Lower leg skin (tissue), 4 donors: ENCODE results near the gene ZNF513. TPM values are rescaled to one million over a fixed set of nuclear protein-coding genes. Genes with fewer than 3 reads are reported as not detected.

Experiments
- DNase-seq, 2 donors: peaks; one replicate each; pipeline ENCODE4 v3.0.0-alpha.2; 2019; ENCODE audit warnings: low spot score in 2 of 2
- H3K4me3 ChIP-seq: fragments of 200-600 bp; sonication (generic); 2 replicates; pipeline ENCODE4 v1.5.1; 2017; ENCODE audit warnings: mild to moderate bottlenecking, low read depth; ENCODE audit not compliant: poor library complexity, severe bottlenecking
- POLR2A ChIP-seq, 2 donors: fragments of 450-650 bp; IDR thresholded peaks; one replicate each; pipeline ENCODE4 v1.6.1; 2016 to 2017; ENCODE audit warnings: antibody characterized with exemption in 2 of 2, mild to moderate bottlenecking in 1 of 2, moderate library complexity in 1 of 2
- WGBS, 2 donors: methylation state at CpG; one replicate each; pipeline ENCODE4 v1.1.5; 2018; 5-methylcytosine and 5-hydroxymethylcytosine counted together
- intact Hi-C: fragments of 100-400 bp; cut with DNase I; formaldehyde crosslinking; loops from one replicate; pipeline ENCODE4 v1.15.0; 2023; ENCODE audit warnings: low total_unique reads
- total RNA-seq, 4 donors: library from RNA; depleted of rRNA; stranded (reverse); fragments of >200 nt; gene quantifications; one replicate each; pipeline ENCODE4 v1.1.0, GENCODE V29; 2016
- TF ChIP-seq, protein P1 (sequence below), 3 donors: fragments of 450-650 bp; IDR thresholded peaks; one replicate each; pipeline ENCODE4 v1.5.1; 2016; ENCODE audit warnings: antibody characterized with exemption in 3 of 3, mild to moderate bottlenecking in 3 of 3, moderate library complexity in 2 of 3

Gene ZNF513
- total RNA-seq, 4 donors from 2014 or later: 8.3 to 14.9 (median 11.5) TPM

DNA sequence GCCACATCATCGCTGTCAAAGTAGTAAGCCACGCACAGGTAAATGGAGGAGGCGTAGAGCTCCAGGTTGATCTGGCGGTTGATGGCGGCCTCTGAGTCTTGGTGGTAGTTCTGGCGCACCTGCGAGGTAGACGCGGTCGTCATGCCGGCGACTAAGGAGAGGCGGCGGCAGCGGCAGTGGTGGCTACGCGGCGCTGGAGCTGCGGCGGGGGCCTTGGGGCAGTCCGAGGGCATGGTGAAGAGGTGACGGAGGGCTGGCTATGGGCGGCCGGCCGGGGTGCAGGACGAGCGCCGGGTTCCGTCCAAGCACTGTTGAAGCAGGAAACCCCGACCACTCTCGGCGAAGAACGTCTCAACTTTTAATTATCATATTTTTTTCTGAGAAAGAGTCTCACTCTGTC lies 12.7 kb upstream of the ZNF513 start:
- intact Hi-C loops: no loop called here
- no peak for DNase-seq
- 96 to 97% methylated on average over 33 of the region's 33 CpGs for WGBS, 2 donors
- TF ChIP-seq, protein P1, sequence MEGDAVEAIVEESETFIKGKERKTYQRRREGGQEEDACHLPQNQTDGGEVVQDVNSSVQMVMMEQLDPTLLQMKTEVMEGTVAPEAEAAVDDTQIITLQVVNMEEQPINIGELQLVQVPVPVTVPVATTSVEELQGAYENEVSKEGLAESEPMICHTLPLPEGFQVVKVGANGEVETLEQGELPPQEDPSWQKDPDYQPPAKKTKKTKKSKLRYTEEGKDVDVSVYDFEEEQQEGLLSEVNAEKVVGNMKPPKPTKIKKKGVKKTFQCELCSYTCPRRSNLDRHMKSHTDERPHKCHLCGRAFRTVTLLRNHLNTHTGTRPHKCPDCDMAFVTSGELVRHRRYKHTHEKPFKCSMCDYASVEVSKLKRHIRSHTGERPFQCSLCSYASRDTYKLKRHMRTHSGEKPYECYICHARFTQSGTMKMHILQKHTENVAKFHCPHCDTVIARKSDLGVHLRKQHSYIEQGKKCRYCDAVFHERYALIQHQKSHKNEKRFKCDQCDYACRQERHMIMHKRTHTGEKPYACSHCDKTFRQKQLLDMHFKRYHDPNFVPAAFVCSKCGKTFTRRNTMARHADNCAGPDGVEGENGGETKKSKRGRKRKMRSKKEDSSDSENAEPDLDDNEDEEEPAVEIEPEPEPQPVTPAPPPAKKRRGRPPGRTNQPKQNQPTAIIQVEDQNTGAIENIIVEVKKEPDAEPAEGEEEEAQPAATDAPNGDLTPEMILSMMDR (IDR thresholded peaks at IDR 0.05): no peak
- TF ChIP-seq POLR2A (IDR thresholded peaks at IDR 0.05): no peak
- H3K4me3 ChIP-seq: no peak overlapping the region

DNA sequence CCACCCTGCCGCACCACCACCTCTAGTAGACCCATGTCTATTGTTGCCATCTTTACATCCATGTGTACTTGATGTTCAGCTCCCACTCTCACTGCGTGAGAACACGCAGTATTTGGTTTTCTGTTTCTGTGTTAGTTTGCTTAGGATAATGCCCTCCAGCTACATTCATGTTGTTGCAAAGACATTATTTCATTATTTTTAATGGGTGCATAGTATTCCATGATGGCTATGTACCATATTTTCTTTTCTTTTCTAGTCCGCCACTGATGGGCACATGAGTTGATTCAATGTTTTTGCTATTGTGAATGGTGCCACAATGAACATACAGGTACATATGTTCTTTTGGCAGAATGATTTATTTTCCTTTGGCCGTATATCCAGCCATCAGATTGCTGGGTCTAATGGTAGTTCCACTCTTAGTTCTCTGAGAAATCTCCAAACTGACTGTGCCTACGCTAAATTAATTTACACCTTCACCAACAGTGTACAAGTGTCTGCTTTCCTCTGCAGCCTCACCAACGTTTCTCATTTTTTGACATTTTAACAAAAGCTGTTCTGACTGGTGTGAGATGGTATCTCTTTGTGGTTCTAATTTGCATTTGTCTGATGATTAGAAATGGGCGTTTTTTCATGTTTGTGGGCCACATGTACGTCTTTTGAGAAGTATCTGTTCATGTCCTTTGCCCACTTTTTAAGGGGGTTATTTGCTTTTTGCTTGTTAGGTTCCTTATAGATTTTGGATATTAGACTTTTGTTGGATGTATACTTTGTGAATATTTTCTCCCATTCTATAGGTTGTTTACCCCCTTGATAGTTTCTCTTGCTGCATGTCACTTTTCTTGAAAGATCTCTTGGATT lies 10.5 kb upstream of the ZNF513 start:
- H3K4me3 ChIP-seq: no peak overlapping the region
- DNase-seq: no peak
- TF ChIP-seq, protein P1 (IDR thresholded peaks at IDR 0.05): no peak
- no peak for TF ChIP-seq POLR2A (IDR thresholded peaks at IDR 0.05)
- 87 to 95% methylated on average over 9 of the region's 9 CpGs for WGBS, 2 donors
- intact Hi-C loops: no loop called here

DNA sequence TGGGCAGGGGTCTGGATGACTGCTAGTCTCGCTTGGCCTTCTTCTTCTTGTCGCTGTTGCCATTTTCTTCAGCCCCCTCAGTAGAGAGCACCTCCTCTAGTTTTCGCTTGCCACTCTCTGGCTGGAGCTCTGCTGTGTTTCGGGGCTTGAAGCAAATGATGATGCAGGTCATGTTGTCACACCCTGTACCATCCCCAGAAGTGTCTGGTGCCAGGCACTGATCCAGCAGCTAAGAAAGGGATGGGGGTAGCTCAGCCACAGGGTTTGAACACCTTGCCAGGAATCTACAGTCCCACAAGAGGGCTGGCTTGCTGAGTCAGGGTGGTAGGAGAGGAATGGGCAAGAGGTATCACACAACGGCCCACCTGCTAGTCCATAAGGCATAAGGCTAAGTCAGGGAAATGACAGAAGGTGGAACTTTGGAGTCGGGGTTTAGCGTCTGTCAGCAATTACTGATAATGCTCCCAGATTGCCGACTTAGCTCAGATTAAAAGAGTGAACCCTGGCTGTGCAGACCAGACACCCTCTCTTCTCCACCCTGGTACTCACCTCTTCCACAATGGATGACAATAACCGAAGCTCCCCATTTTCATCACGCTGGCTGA lies 1.1 kb upstream of the ZNF513 start:
- WGBS, 2 donors: 86 to 91% methylated on average over 10 of the region's 10 CpGs
- H3K4me3 ChIP-seq: no peak overlapping the region
- TF ChIP-seq, protein P1 (IDR thresholded peaks at IDR 0.05): no peak
- no peak for TF ChIP-seq POLR2A (IDR thresholded peaks at IDR 0.05)
- no peak for DNase-seq
- intact Hi-C loops: no loop called here

DNA sequence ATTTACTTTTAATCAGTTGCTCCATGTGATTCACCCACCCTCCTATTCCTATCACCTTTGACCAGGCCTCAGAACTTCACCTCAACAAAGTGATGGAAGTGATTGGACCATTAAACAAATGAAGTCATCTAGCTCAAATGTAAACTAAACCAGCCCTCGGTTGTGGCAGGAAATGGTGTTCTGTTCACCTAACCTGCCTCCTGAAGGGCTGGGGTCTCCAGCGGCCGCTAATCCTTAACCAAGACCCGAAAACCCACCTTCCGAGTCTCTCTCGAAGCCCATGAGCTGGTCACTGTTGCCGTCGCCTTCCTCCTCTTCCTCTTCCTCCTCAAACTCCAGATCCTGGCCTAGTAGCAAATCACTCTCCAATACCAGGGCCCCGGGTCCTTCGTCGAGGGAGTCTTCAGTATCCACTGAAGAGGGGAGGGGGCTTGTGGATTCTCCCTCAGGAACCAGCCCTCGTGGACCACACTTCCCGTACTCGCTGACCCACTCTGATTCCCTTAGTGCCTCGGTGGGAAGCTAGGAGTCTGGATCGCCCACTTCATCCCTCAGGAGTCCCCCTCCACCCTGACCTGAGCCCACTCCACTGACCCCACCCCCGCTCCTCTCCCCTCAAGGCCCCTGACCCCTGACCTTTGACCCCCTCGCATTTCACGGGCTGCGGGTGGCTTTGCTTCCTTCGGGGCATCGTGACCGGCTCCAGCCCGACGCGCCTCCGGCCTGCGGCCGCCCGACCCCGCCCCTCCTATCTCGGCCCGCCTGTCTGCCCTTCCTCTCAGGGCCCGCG lies 503 bp downstream of the ZNF513 start:
- intact Hi-C loops: no loop called here
- peak overlapping the region; percentile 56 for H3K4me3 ChIP-seq
- WGBS, 2 donors: 1 to 2% methylated on average over 23 to 35 of the region's 35 CpGs
- peak; percentile 73 to 94 for DNase-seq
- TF ChIP-seq, protein P1 (IDR thresholded peaks at IDR 0.05): no peak
- no peak for TF ChIP-seq POLR2A (IDR thresholded peaks at IDR 0.05)

DNA sequence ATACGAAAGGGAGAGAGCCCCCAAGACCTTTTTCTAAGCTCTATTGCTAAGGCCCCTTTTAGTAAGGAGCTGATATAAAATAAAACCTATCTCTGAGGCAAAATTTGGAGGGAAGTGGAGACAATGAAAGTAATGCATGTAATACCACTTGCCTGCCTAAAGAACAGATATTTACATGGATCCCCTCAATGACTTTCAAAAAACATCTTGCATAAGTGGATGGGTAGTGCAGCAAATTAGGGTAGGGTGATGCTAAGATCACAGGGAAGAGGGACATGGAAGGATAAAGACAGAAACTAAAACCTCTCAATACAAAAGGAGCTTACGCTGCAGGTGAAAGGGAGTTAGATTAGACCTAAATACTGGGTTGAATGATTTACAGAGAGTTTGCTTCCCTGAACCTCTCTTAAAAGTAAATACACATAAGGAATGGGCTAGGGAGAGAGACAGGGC lies 1.1 kb downstream of the ZNF513 start:
- intact Hi-C loops: no loop called here
- 84 to 87% methylated on average over 2 of the region's 2 CpGs for WGBS, 2 donors
- no peak for TF ChIP-seq POLR2A (IDR thresholded peaks at IDR 0.05)
- TF ChIP-seq, protein P1 (IDR thresholded peaks at IDR 0.05): no peak
- no peak overlapping the region for H3K4me3 ChIP-seq
- no peak for DNase-seq
